CD4-positive, alpha-beta T cell treated with Interleukin-15 for 1 hour (primary cell): ENCODE results near the gene TSFM.
A peak's percentile ranks its signal among the peaks of the same experiment; 100 is the strongest.

Experiments used
- DNase-seq: peaks from one replicate; pipeline ENCODE4 v3.0.0-alpha.2; 2020

TSFM gene

GRCh38 chr12:57746025-57746424 is 36.6 kb upstream of the TSFM start:
- DNase-seq: no peak

- no peak for DNase-seq
Measured at GRCh38 chr12:57749061-57749460, 33.5 kb upstream of the TSFM start.

- no peak for DNase-seq
Measured at GRCh38 chr12:57750561-57751431, 31.8 kb upstream of the TSFM start.

- DNase-seq: no peak
Measured at GRCh38 chr12:57751432-57751787, 31.2 kb upstream of the TSFM start.

GRCh38 chr12:57751788-57752667 is 30.6 kb upstream of the TSFM start, which contains the start of gene CDK4:
TSS of gene CDK4 (minus strand) at chr12:57752310. CDS start at chr12:57751717, 593 bp downstream.
- peak; percentile 100 for DNase-seq

GRCh38 chr12:57752668-57753000 is 30.0 kb upstream of the TSFM start:
- no peak for DNase-seq

- no peak for DNase-seq
Measured at GRCh38 chr12:57753756-57754337, 28.7 kb upstream of the TSFM start.

- DNase-seq: peak; percentile 91
Measured at GRCh38 chr12:57754411-57755193, 28.0 kb upstream of the TSFM start, which contains the start of gene MARCHF9. TSS of gene MARCHF9 (plus strand) at chr12:57755103. CDS start at chr12:57755529, 426 bp downstream.

- DNase-seq: no peak
Measured at GRCh38 chr12:57755194-57755453, 27.5 kb upstream of the TSFM start.

- peak; percentile 41 for DNase-seq
Measured at GRCh38 chr12:57755454-57756372, 26.9 kb upstream of the TSFM start.

- DNase-seq: peak; percentile 74
Measured at GRCh38 chr12:57756406-57757341, 25.9 kb upstream of the TSFM start.

GRCh38 chr12:57757771-57758170 is 24.8 kb upstream of the TSFM start:
- DNase-seq: no peak

- no peak for DNase-seq
Measured at GRCh38 chr12:57758552-57759359, 23.8 kb upstream of the TSFM start.

- DNase-seq: no peak
Measured at GRCh38 chr12:57759360-57759980, 23.1 kb upstream of the TSFM start.

GRCh38 chr12:57760347-57760982 is 22.1 kb upstream of the TSFM start:
- DNase-seq: no peak

GRCh38 chr12:57761391-57761998 is 21.1 kb upstream of the TSFM start:
- no peak for DNase-seq

GRCh38 chr12:57762463-57762862 is 20.1 kb upstream of the TSFM start:
- DNase-seq: no peak
